H54 (cell line): ENCODE measurements around the gene MRPL9.
"Not testable (repeated sequence)": the region's sequence is repeated elsewhere in the genome, so short reads cannot be mapped to it uniquely, and the experiment has no call there.

ENCODE experiments used
- DNase-seq: peaks from one replicate; pipeline ENCODE4 v3.0.0; 2011; ENCODE audit warnings: low spot score, mixed read lengths; ENCODE audit not compliant: insufficient read length
- FAIRE-seq: peaks from 3 replicates; lab custom pipeline; 2011; peaks lifted over from hg19 to GRCh38; lab: Jason Lieb, UNC
- POLR2A ChIP-seq: IDR thresholded peaks from 2 replicates; pipeline ENCODE4 v1.6.1; 2011; ENCODE audit warnings: low read depth, mild to moderate bottlenecking, low read length

Gene MRPL9

GRCh38 chr1:151774256-151774922 is 11.1 kb upstream of the MRPL9 start:
- FAIRE-seq: no peak
- TF ChIP-seq POLR2A: no peak
- no peak for DNase-seq

- peak; percentile 99 for DNase-seq
- peak; percentile 86 for FAIRE-seq
- no peak for TF ChIP-seq POLR2A
Observed at GRCh38 chr1:151773702-151774101, 10.4 kb upstream of the MRPL9 start.

GRCh38 chr1:151769270-151769669 is 6.0 kb upstream of the MRPL9 start:
- not testable (repeated sequence) for DNase-seq, FAIRE-seq

GRCh38 chr1:151768351-151769066 is 5.2 kb upstream of the MRPL9 start:
- not testable (repeated sequence) for DNase-seq, FAIRE-seq

- DNase-seq (no peak), FAIRE-seq (no peak)
- no peak for TF ChIP-seq POLR2A
Observed at GRCh38 chr1:151763990-151764389, 694 bp upstream of the MRPL9 start.

GRCh38 chr1:151760597-151761385 is 2.5 kb downstream of the MRPL9 start:
- no peak for DNase-seq
- TF ChIP-seq POLR2A: no peak
- FAIRE-seq: no peak

GRCh38 chr1:151759241-151759640 is 4.1 kb downstream of the MRPL9 start:
- DNase-seq (no peak), FAIRE-seq (no peak)
- TF ChIP-seq POLR2A: no peak

GRCh38 chr1:151756291-151756690 is 7.0 kb downstream of the MRPL9 start:
- no peak for TF ChIP-seq POLR2A
- FAIRE-seq (no peak), DNase-seq (peak; percentile 81)

- no peak for DNase-seq
- no peak for FAIRE-seq
- no peak for TF ChIP-seq POLR2A
Observed at GRCh38 chr1:151741516-151741915, 21.8 kb downstream of the MRPL9 start.

GRCh38 chr1:151739590-151740355 is 23.5 kb downstream of the MRPL9 start:
- DNase-seq: no peak
- TF ChIP-seq POLR2A: no peak
- FAIRE-seq: no peak

GRCh38 chr1:151737479-151737878 is 25.8 kb downstream of the MRPL9 start:
- FAIRE-seq: no peak
- no peak for DNase-seq
- no peak for TF ChIP-seq POLR2A

- TF ChIP-seq POLR2A: no peak
- DNase-seq: no peak
- FAIRE-seq: no peak
Observed at GRCh38 chr1:151737026-151737425, 26.3 kb downstream of the MRPL9 start.

- not testable (repeated sequence) for FAIRE-seq, DNase-seq
Observed at GRCh38 chr1:151733995-151734394, 29.3 kb downstream of the MRPL9 start.

GRCh38 chr1:151733126-151733525 is 30.2 kb downstream of the MRPL9 start:
- FAIRE-seq (no peak), DNase-seq (no peak)
- no peak for TF ChIP-seq POLR2A
